Endothelial cell of umbilical vein (primary cell): Measurements from ENCODE around the gene IL21. TPM values are rescaled to one million over a fixed set of nuclear protein-coding genes. Genes with fewer than 3 reads are reported as not detected.

ENCODE experiments used
- BruUV-seq: library from RNA; stranded (reverse); fragments of 400-500 nt; replicated peaks from 2 replicates; lab custom pipeline; 2021; lab: Mats Ljungman, UMichigan
- CTCF ChIA-PET: fragments of 300-600, 350-600 bp; sonication (Branson Sonifier 250); formaldehyde crosslinking; loops from one replicate; lab custom pipeline; 2021; ENCODE audit warnings: antibody characterized with exemption, inconsistent platforms; lab: Charles Lee
- POLR2A ChIA-PET: fragments of 300-600, 350-600 bp; sonication (Branson Sonifier 250); formaldehyde crosslinking; loops from one replicate; lab custom pipeline; 2021; ENCODE audit warnings: antibody characterized with exemption, inconsistent platforms; lab: Charles Lee
- DNase-seq: peaks from one replicate; pipeline ENCODE4 v3.0.0-alpha.2; 2011; ENCODE audit warnings: low read depth, low spot score
- FAIRE-seq: peaks from 2 replicates; lab custom pipeline; 2011; peaks lifted over from hg19 to GRCh38; lab: Jason Lieb, UNC
- H2AFZ ChIP-seq: 2 replicates; pipeline ENCODE4 v1.6.0; 2012; ENCODE audit warnings: low read depth, low read length, control low read depth, inconsistent platforms
- H3K27ac ChIP-seq: 2 replicates; pipeline ENCODE4 v1.5.1; 2011; ENCODE audit warnings: low read depth, mild to moderate bottlenecking, control low read depth, low read length, moderate library complexity; ENCODE audit not compliant: insufficient read depth
- H3K27me3 ChIP-seq, 2 experiments: 2 replicates each; pipeline versions ENCODE4 v1.6.0 to v1.6.1; 2011; ENCODE audit warnings: low read length in 2 of 2, mixed read lengths in 1 of 2; ENCODE audit not compliant: control insufficient read depth in 2 of 2, insufficient read depth in 2 of 2
- H3K36me3 ChIP-seq, 2 experiments: 2 replicates in 1 of 2; 3 replicates in 1 of 2; pipeline ENCODE4 v1.5.1; 2011; ENCODE audit warnings: low read length in 2 of 2, mild to moderate bottlenecking in 1 of 2, moderate library complexity in 1 of 2; ENCODE audit not compliant: control insufficient read depth in 2 of 2, insufficient read depth in 2 of 2; ENCODE audit errors: extremely low read depth in 1 of 2
- H3K4me1 ChIP-seq: 3 replicates; pipeline ENCODE4 v1.5.1; 2011; ENCODE audit warnings: mild to moderate bottlenecking, low read length; ENCODE audit not compliant: control insufficient read depth, insufficient read depth; ENCODE audit errors: extremely low read depth
- H3K4me2 ChIP-seq: 2 replicates; pipeline ENCODE4 v1.6.1; 2011; ENCODE audit warnings: low read length, control low read depth, mixed read lengths; ENCODE audit not compliant: insufficient read depth
- H3K4me3 ChIP-seq, 3 experiments: fragments of 200-600 bp in 1 of 3; sonication (generic), shearing (Covaris generic) in 1 of 3; replicated peaks in 1 of 3; 2 replicates each; pipeline ENCODE4 v1.5.1; 2011 to 2016; ENCODE audit warnings: control low read depth in 3 of 3, low read length in 3 of 3, mild to moderate bottlenecking in 2 of 3, inconsistent platforms in 1 of 3, low read depth in 1 of 3, moderate library complexity in 1 of 3; ENCODE audit not compliant: insufficient read depth in 1 of 3
- H3K79me2 ChIP-seq: 2 replicates; pipeline ENCODE4 v1.6.0; 2012; ENCODE audit warnings: low read length, inconsistent platforms; ENCODE audit not compliant: control insufficient read depth, insufficient read depth
- H3K9ac ChIP-seq: replicated peaks from 2 replicates; pipeline ENCODE3; 2011; ENCODE audit warnings: low read length, control low read depth; ENCODE audit not compliant: insufficient read depth; ENCODE audit errors: extremely low read depth
- H3K9me1 ChIP-seq: replicated peaks from 3 replicates; pipeline ENCODE4 v1.6.0; 2011; ENCODE audit warnings: mild to moderate bottlenecking, low read length; ENCODE audit not compliant: control insufficient read depth, insufficient read depth; ENCODE audit errors: extremely low read depth
- H3K9me3 ChIP-seq: replicated peaks from 2 replicates; pipeline ENCODE4 v1.5.1; 2012; ENCODE audit warnings: low read length, inconsistent platforms; ENCODE audit not compliant: control insufficient read depth, insufficient read depth
- H4K20me1 ChIP-seq: replicated peaks from 2 replicates; pipeline ENCODE3; 2011; ENCODE audit warnings: mild to moderate bottlenecking, low read length; ENCODE audit not compliant: control insufficient read depth, insufficient read depth; ENCODE audit errors: extremely low read depth
- EZH2 ChIP-seq: IDR thresholded peaks from 2 replicates; pipeline ENCODE4 v1.6.1; 2012; ENCODE audit warnings: borderline replicate concordance, low read depth, mild to moderate bottlenecking, moderate library complexity, low read length, inconsistent platforms; ENCODE audit not compliant: severe bottlenecking
- FOS ChIP-seq: IDR thresholded peaks from 2 replicates; pipeline ENCODE4 v1.6.1; 2011; ENCODE audit warnings: mild to moderate bottlenecking, low read length, moderate library complexity, borderline replicate concordance; ENCODE audit not compliant: insufficient read depth
- GATA2 ChIP-seq: IDR thresholded peaks from 2 replicates; pipeline ENCODE4 v1.7.0; 2011; ENCODE audit warnings: low read depth, mild to moderate bottlenecking, moderate library complexity, mixed read lengths, low read length; ENCODE audit not compliant: insufficient read length, insufficient read depth
- JUN ChIP-seq: IDR thresholded peaks from 2 replicates; pipeline ENCODE4 v1.6.1; 2011; ENCODE audit warnings: borderline replicate concordance, low read depth; ENCODE audit not compliant: insufficient read length, insufficient read depth
- MYC ChIP-seq: IDR thresholded peaks from one replicate; pipeline ENCODE4 v1.6.1; 2011; ENCODE audit warnings: mild to moderate bottlenecking, low read depth, low read length
- POLR2A ChIP-seq: IDR thresholded peaks from 2 replicates; pipeline ENCODE4 v1.6.1; 2012; ENCODE audit warnings: low read depth, mild to moderate bottlenecking, control low read depth, low read length
- POLR2AphosphoS5 ChIP-seq: IDR thresholded peaks from 2 replicates; pipeline ENCODE4 v1.6.1; 2012; ENCODE audit warnings: low read depth, mild to moderate bottlenecking, control low read depth, low read length, moderate library complexity; ENCODE audit not compliant: insufficient read depth
- dilution Hi-C: fragments of 300-500 bp; cut with MboI; formaldehyde crosslinking; loops from one replicate; pipeline ENCODE4 v1.15.0; 2019; ENCODE audit warnings: low sequenced_read_pairs; ENCODE audit not compliant: extremely low pct_ligation_motif_present
- intact Hi-C: fragments of 100-400 bp; cut with micrococcal nuclease; formaldehyde crosslinking; loops from one replicate; pipeline ENCODE4 v1.10.0; 2022
- polyA plus RNA-seq, 4 experiments: library from polyadenylated mRNA; depleted of rRNA in 3 of 4; stranded (reverse) in 3 of 4; unstranded in 1 of 4; fragments of >200 nt; gene quantifications; 2 replicates each; pipeline versions ENCODE4 v1.2.1 to v1.2.3, GENCODE V29; 2011 to 2012; ENCODE audit warnings: missing spikeins in 1 of 4
- total RNA-seq: library from RNA; stranded (reverse); gene quantifications from 2 replicates; pipeline ENCODE4 v1.2.3, GENCODE V29; 2021
- TF ChIP-seq, protein P1 (sequence below): IDR thresholded peaks from 2 replicates; pipeline ENCODE4 v1.6.1; 2011; ENCODE audit not compliant: insufficient read depth, insufficient read length
- TF ChIP-seq, protein P2 (sequence below), 2 donors: IDR thresholded peaks; 1 replicate in 1 of 2; 2 replicates in 1 of 2; pipeline ENCODE4 v1.5.1; 2011; ENCODE audit warnings: low read length in 2 of 2, mild to moderate bottlenecking in 2 of 2, moderate library complexity in 2 of 2, control low read depth in 1 of 2, inconsistent platforms in 1 of 2, low read depth in 1 of 2; ENCODE audit not compliant: insufficient read depth in 1 of 2; ENCODE audit errors: extremely low read depth in 1 of 2

The IL21 gene
- total and polyA plus RNA-seq, 2 donors (not counting 3 experiments of a cell fraction or from before 2014, with no cell fraction given), result not detected

DNA sequence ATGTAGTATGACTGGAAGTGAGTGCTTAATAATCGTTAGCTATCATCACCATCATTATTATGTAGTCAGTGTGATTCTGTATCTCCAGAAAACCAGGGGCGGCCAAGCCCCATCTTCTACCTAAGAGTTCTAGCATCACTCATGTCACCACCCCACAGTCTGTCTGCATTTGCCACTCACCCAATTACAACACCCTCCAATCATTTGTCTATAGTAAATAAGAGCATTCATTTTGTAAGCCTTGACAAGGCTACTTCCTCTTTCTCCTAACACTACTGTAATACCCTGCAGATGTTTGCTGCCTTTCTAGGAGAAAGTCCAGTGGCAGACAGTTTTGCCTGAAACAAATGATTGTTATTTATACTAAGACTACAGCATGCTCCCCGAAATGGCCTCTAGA, 15.8 kb upstream of the IL21 start:
- H3K9me3 ChIP-seq, result no peaks in the 10 kb centered on the region

More for the DNA sequence above, 15.8 kb upstream of the IL21 start:
- Histone ChIP-seq H3K4me3 (no peak overlapping the region), H3K79me2 (no peaks in the 10 kb centered on the region), H3K4me2 (no peak overlapping the region), H4K20me1 (no peaks in the 10 kb centered on the region), H3K27me3 (peaks cover 19 to 30% of the 10 kb centered on the region in 2 experiments), H3K4me1 (no peaks in the 10 kb centered on the region), H3K9me1 (no peaks in the 10 kb centered on the region), H3K9ac (no peak overlapping the region), H3K27ac (no peak overlapping the region), H2AFZ (no peak overlapping the region), H3K36me3 (no peaks in the 10 kb centered on the region)
- FAIRE-seq (no peak), DNase-seq (no peak)
- no TSS peak for BruUV-seq
- CTCF ChIA-PET, result no interaction called here
- intact Hi-C loops (no loop called here), dilution Hi-C loops (no loop called here)
- POLR2A ChIA-PET, result no interaction called here
- TF ChIP-seq FOS (no peak), GATA2 (no peak), EZH2 (no peak), POLR2A (no peak), POLR2AphosphoS5 (no peak), MYC (no peak), JUN (no peak)
- TF ChIP-seq, protein P1, sequence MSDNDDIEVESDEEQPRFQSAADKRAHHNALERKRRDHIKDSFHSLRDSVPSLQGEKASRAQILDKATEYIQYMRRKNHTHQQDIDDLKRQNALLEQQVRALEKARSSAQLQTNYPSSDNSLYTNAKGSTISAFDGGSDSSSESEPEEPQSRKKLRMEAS, result no peak
- TF ChIP-seq, protein P2, sequence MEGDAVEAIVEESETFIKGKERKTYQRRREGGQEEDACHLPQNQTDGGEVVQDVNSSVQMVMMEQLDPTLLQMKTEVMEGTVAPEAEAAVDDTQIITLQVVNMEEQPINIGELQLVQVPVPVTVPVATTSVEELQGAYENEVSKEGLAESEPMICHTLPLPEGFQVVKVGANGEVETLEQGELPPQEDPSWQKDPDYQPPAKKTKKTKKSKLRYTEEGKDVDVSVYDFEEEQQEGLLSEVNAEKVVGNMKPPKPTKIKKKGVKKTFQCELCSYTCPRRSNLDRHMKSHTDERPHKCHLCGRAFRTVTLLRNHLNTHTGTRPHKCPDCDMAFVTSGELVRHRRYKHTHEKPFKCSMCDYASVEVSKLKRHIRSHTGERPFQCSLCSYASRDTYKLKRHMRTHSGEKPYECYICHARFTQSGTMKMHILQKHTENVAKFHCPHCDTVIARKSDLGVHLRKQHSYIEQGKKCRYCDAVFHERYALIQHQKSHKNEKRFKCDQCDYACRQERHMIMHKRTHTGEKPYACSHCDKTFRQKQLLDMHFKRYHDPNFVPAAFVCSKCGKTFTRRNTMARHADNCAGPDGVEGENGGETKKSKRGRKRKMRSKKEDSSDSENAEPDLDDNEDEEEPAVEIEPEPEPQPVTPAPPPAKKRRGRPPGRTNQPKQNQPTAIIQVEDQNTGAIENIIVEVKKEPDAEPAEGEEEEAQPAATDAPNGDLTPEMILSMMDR (IDR thresholded peaks at IDR 0.05; ENCODE audit: extremely low read depth in 1 of 2, insufficient read depth in 1 of 2, low read depth in 1 of 2, low read length in 2 of 2), result no peak
